GM20000 (cell line): ENCODE measurements around the gene HECTD2.

Experiments
- DNase-seq: peaks from one replicate; pipeline ENCODE4 v3.0.0; 2012; ENCODE audit warnings: low spot score
- CTCF ChIP-seq: IDR thresholded peaks from 2 replicates; pipeline ENCODE4 v1.5.1; 2012; ENCODE audit warnings: mild to moderate bottlenecking, control low read depth; ENCODE audit errors: extremely low read depth, missing control alignments

HECTD2 gene

GRCh38 chr10:91416339-91416855 is 6.3 kb downstream of the HECTD2 start:
- TF ChIP-seq CTCF: no peak
- no peak for DNase-seq

- TF ChIP-seq CTCF: no peak
- DNase-seq: no peak
Measured at GRCh38 chr10:91418416-91418815, 8.3 kb downstream of the HECTD2 start.

GRCh38 chr10:91420868-91421267 is 10.7 kb downstream of the HECTD2 start:
- DNase-seq: no peak
- no peak for TF ChIP-seq CTCF

GRCh38 chr10:91422915-91423314 is 12.8 kb downstream of the HECTD2 start:
- TF ChIP-seq CTCF: no peak
- no peak for DNase-seq

- DNase-seq: no peak
- no peak for TF ChIP-seq CTCF
Measured at GRCh38 chr10:91424016-91424415, 13.9 kb downstream of the HECTD2 start.

GRCh38 chr10:91432175-91432574 is 22.0 kb downstream of the HECTD2 start:
- no peak for TF ChIP-seq CTCF
- no peak for DNase-seq

- no peak for DNase-seq
- no peak for TF ChIP-seq CTCF
Measured at GRCh38 chr10:91433620-91434019, 23.5 kb downstream of the HECTD2 start.
